Neural crest cell (in vitro differentiated cells): ENCODE results near the gene LMBR1. TPM values are rescaled to one million over a fixed set of nuclear protein-coding genes. Genes with fewer than 3 reads are reported as not detected.

Experiments
- DNase-seq: peaks from one replicate; pipeline ENCODE4 v3.0.0; 2021; ENCODE audit warnings: low read depth, mixed read lengths, low spot score
- H3K27ac Mint-ChIP-seq: one replicate; pipeline ENCODE4 v1.8.0; 2021; ENCODE audit warnings: mild to moderate bottlenecking, mixed read lengths; ENCODE audit not compliant: unreplicated experiment
- H3K27me3 Mint-ChIP-seq: 2 replicates; pipeline ENCODE4 v1.8.0; 2021; ENCODE audit warnings: low read depth, mild to moderate bottlenecking, mixed read lengths
- H3K36me3 Mint-ChIP-seq: 2 replicates; pipeline ENCODE4 v1.8.0; 2021; ENCODE audit warnings: low read depth, mild to moderate bottlenecking, mixed read lengths
- H3K4me1 Mint-ChIP-seq: 2 replicates; pipeline ENCODE4 v1.8.0; 2021; ENCODE audit warnings: mixed read lengths
- H3K4me3 Mint-ChIP-seq: one replicate; pipeline ENCODE4 v1.8.0; 2021; ENCODE audit warnings: mild to moderate bottlenecking, mixed read lengths
- H3K9me3 Mint-ChIP-seq: 2 replicates; pipeline ENCODE4 v1.8.0; 2021; ENCODE audit warnings: mixed read lengths
- CTCF ChIP-seq: fragments of 200-600 bp; sonication (generic); conservative IDR thresholded peaks from 2 replicates; pipeline ENCODE4 v1.5.0; 2021; ENCODE audit warnings: antibody characterized with exemption, mild to moderate bottlenecking
- total RNA-seq: library from RNA; stranded (reverse); gene quantifications from 2 replicates; pipeline ENCODE4 v1.2.1, GENCODE V29; 2021

Gene LMBR1
- total RNA-seq, 1 donor from 2014 or later, result 55.1 TPM

- no peaks in the 10 kb centered on the region for H3K4me1 Mint-ChIP-seq
- H3K36me3 Mint-ChIP-seq, result peaks cover 50% of the 10 kb centered on the region
- peak overlapping the region; percentile 52 for H3K27ac Mint-ChIP-seq
- no peak overlapping the region for H3K4me3 Mint-ChIP-seq
- TF ChIP-seq CTCF, result no peak
- no peak for DNase-seq
- H3K27me3 Mint-ChIP-seq, result no peaks in the 10 kb centered on the region
- H3K9me3 Mint-ChIP-seq, result peaks cover 17% of the 10 kb centered on the region
These were observed 160.8 kb downstream of the LMBR1 start for GRCh38 chr7:156732091-156732625.

DNA sequence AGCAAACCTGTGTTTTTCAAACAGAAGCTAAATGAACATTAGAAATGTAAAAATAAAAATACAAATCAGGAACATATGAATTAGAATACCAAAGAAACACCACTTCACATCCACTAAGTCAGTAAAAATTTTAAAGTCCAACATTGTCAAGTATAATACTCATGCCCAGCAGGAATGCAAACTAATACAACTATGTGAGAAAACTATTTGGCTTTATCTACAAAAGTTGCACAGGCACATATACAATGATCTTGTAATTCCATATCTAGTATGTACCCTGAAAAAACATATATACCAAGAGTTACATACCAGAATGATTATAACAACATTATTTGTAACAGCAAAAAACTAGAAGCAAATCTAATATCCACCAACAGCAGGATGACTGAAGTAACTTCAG is 161.3 kb downstream of the LMBR1 start:
- Mint-ChIP-seq H3K4me1 (no peaks in the 10 kb centered on the region), H3K27me3 (no peaks in the 10 kb centered on the region), H3K4me3 (no peak overlapping the region), H3K36me3 (peaks cover 47% of the 10 kb centered on the region), H3K9me3 (peaks cover 17% of the 10 kb centered on the region), H3K27ac (no peak overlapping the region)
- no peak for TF ChIP-seq CTCF
- no peak for DNase-seq

GRCh38 chr7:156725936-156726335 is 167.0 kb downstream of the LMBR1 start:
- no peak for TF ChIP-seq CTCF
- Mint-ChIP-seq H3K27ac (no peak overlapping the region), H3K27me3 (no peaks in the 10 kb centered on the region), H3K4me3 (no peak overlapping the region), H3K36me3 (peaks cover under 1% of the 10 kb centered on the region), H3K4me1 (peaks cover 4% of the 10 kb centered on the region), H3K9me3 (no peaks in the 10 kb centered on the region)
- no peak for DNase-seq

- Mint-ChIP-seq H3K27ac (peak overlapping the region; percentile 7), H3K27me3 (no peaks in the 10 kb centered on the region)
These were observed 167.9 kb downstream of the LMBR1 start for GRCh38 chr7:156725073-156725472.

DNA sequence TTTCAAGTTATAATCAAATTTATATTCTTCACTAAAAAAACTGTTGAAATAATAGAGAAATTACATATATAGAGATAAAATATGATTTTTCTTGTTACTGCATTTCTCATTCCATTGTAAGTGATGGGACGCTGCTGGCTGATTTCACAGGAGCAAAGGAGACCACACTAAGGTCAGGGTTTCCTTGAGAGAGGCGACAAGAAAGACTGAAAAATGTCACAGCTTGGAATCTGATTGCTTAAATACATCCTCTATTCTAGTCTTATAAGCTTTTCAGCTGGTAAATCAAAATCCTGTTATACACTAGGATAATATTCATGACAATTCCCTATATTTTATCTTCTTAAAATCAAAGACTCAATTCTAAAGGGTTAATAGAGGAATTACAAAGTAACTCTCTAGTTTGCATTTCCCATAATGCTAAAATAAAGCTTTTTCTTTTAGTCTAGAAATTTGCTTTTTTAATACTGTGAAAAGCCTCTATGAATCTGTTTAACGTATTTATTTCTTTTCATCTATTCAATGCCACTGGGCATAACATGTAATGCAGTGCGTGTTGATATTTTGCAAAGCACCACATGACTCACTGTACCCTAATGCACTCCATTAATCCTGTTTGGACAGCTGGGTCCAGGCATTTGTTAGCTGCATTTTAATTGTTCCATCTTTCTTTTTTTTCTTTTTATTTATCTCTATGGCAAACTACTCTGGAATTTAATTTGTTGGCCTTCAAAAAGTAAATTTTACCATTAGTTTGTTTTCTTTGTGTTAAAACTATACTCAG is 170.7 kb downstream of the LMBR1 start:
- DNase-seq, result no peak
- H3K36me3 Mint-ChIP-seq, result peaks cover 5% of the 10 kb centered on the region
- no peaks in the 10 kb centered on the region for H3K27me3 Mint-ChIP-seq
- H3K4me1 Mint-ChIP-seq, result peaks cover 4% of the 10 kb centered on the region
- no peaks in the 10 kb centered on the region for H3K9me3 Mint-ChIP-seq
- no peak overlapping the region for H3K4me3 Mint-ChIP-seq
- TF ChIP-seq CTCF, result no peak
- no peak overlapping the region for H3K27ac Mint-ChIP-seq

More at GRCh38 chr7:156725073-156725472, 167.9 kb downstream of the LMBR1 start:
- peaks cover 4% of the 10 kb centered on the region for H3K4me1 Mint-ChIP-seq
- no peak for TF ChIP-seq CTCF
- H3K9me3 Mint-ChIP-seq, result no peaks in the 10 kb centered on the region
- H3K4me3 Mint-ChIP-seq, result no peak overlapping the region
- no peaks in the 10 kb centered on the region for H3K36me3 Mint-ChIP-seq
- no peak for DNase-seq
